SIG-M5 (cell line): ENCODE measurements around the gene TEP1.
A peak's percentile ranks its signal among the peaks of the same experiment; 100 is the strongest.
"Not testable (repeated sequence)": the region's sequence is repeated elsewhere in the genome, so short reads cannot be mapped to it uniquely, and the experiment has no call there.

Source experiments
- DNase-seq: peaks from one replicate; lab custom pipeline; 2025; lab: John Stamatoyannopoulos, UW

The TEP1 gene

GRCh38 chr14:20412876-20413743 is at the start of gene TEP1:
Gene TEP1 (minus strand): TSS chr14:20413501. CDS start chr14:20408439, 5,062 bp downstream.
- DNase-seq: peak; percentile 11

DNA sequence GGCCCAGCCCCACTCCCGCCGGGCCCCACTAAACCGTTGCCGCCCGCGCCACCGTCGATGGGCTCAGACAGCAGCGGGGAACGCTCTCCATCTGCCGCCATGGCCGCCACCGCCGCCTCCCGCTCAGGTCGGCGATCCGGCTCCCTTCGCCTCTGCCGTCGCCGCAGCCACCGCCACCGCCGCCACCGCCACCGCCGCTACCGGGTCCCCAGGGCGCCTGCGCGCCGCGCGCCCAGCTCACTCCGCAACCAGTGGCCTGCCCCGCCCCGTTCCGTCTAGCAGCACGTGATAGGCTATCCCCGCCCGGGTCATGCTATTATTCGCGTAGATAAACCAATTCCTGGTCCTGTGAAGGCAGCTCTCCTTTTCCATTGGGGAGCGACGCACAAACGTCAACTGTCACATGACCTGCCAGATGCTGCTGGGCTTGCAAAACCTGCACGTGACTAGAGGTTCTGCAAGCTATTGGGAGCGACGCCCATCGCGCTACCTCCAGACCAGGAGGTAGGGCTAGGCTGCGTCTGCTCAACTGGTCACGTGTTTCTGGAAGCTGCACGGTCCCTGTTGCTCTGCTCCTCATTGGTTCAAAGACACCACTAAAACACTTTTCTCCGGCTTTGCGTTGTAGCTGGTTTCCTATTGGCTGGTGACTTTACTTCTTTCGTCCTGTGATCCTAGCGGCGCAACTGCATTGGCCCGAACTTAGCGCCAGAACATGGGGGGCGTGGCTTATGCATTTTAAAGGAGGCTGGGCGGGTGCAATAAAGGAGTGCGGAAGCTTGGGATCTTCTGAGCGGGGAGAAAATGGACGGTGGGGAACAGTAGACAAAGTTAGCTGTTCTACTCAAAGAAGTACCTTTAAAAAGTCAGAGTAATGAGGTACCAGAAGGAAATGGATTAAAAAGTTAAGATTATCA is 48.2 kb upstream of the TEP1 start, which contains the start of gene PIP4P1:
Gene PIP4P1 (minus strand): TSS at position 210 of the 917 bp plus-strand sequence. CDS start 109 bp downstream, at position 101.
- peak; percentile 100 for DNase-seq

GRCh38 chr14:20460458-20461224 is 47.3 kb upstream of the TEP1 start:
- no peak for DNase-seq

DNA sequence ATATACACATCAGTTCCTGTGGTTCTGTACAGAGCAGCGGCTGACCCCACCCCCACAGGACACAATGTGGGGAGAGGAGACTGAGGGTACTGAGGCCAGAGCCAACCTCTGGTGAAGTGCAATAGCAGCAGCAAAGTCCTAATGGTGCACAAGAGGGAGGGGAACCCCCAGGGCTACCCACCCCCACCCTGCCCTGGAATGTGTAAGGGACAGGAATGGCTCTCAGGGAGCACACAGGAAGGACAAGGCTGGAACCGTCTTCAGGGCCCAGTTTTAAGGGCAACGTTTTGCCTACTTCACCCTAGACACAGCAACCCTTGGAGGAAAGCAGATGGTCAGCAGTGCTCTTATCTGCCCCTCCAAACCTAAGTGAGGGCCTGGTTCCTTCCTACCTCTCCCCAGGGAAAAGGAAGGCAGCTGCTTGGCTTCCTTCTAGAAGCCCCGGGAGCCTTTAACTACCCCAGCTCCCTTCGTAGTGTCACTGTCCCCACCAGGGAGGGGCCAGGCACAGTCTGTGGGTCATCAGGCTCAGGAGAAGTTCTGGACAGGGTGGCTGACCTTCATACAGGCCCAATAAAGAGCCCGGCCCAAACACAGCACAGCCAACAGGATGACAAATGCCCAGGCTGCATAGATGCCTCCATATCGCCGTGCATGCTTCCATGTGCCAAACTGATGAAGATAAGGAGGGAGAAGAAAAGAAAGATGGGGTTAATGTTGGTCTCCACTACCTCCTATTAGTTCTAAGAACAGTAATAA is 44.9 kb upstream of the TEP1 start:
- DNase-seq: no peak

DNA sequence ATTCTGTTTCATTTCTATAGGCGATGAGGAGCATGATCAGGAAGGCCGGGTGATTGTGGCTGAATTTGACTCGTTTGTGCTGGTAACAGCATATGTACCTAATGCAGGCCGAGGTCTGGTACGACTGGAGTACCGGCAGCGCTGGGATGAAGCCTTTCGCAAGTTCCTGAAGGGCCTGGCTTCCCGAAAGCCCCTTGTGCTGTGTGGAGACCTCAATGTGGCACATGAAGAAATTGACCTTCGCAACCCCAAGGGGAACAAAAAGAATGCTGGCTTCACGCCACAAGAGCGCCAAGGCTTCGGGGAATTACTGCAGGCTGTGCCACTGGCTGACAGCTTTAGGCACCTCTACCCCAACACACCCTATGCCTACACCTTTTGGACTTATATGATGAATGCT is 43.7 kb upstream of the TEP1 start:
- no peak for DNase-seq

- DNase-seq: peak; percentile 76
Measured at GRCh38 chr14:20455355-20456300, 42.3 kb upstream of the TEP1 start.

DNA sequence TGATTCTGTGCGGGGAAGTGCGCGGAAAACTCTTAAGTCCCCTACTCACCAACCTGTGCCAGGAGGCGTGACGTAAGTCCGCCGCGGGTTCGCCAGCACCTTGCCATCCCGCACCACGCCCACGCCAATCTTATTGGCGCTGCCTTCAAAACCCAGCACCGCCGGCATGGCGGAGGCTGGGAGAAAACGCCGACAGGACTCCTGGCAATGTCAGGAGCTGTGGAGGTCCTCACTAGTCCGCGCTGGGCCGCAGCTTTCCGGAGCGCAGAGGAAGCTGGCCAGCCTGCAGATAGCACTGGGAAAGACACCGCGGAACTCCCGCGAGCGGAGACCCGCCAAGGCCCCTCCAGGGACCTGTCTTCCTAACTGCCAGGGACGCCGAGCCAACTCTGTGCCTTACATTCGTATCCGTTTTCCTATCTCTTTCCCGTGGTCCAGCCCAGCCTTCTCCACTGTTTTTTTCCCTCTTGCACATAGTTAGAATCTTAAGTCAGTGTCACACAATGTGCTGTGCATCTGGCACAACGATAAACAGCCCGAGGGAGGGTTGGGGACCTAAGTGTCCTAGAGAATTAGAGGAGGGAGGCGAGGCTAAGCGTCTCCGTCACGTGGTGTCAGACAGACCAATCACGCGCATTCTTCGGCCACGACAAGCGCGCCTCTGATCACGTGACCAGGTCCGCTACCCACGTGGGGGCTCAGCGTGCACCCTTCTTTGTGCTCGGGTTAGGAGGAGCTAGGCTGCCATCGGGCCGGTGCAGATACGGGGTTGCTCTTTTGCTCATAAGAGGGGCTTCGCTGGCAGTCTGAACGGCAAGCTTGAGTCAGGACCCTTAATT is 41.4 kb upstream of the TEP1 start, which contains the start of the genes APEX1 and OSGEP:
Gene APEX1 (plus strand): TSS at position 711 of the 839 bp plus-strand sequence. CDS start 420 bp downstream, outside the sequence.
Gene OSGEP (minus strand): TSS at position 297 of the 839 bp plus-strand sequence. CDS start 129 bp downstream, at position 168.
- DNase-seq: peak; percentile 89

DNA sequence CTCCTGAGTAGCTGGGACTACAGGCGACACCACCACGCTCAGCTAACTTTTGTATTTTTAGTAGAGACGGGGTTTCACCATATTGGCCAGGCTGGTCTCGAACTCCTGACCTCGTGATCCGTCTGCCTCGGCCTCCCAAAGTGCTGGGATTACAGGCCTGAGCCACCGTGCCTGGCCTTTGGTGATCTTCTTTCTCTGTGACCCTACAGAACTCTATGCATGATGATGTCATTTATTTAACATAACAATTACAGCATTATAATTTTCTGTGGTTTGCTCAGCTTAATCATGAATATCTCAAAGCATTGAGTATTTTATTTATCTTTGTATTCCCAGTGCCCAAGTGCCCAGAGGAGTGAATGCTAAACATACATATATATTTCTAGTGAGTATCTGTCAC is 39.5 kb upstream of the TEP1 start:
- not testable (repeated sequence) for DNase-seq

GRCh38 chr14:20446889-20447288 is 33.6 kb upstream of the TEP1 start:
- DNase-seq: no peak

GRCh38 chr14:20443650-20444049 is 30.3 kb upstream of the TEP1 start:
- not testable (repeated sequence) for DNase-seq

DNA sequence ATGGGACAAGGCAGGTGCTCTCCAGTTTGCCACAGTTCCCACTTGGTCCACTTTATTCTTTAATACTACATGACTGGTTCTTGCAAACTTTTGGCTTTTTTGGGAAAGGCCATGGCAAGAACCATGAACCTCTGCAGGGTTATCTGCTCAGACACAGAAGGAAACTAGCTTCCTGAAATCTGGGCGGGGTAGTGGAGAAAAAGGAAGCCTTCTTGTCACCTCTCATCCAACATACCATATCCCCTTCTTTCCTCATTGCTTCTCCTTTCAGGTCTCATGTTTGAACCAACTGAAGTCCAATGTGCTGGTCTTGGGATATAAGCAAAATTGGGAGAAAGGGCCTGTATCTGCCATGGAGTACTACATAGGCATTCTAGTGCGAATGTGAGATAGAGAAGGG is 28.2 kb upstream of the TEP1 start:
- no peak for DNase-seq

DNA sequence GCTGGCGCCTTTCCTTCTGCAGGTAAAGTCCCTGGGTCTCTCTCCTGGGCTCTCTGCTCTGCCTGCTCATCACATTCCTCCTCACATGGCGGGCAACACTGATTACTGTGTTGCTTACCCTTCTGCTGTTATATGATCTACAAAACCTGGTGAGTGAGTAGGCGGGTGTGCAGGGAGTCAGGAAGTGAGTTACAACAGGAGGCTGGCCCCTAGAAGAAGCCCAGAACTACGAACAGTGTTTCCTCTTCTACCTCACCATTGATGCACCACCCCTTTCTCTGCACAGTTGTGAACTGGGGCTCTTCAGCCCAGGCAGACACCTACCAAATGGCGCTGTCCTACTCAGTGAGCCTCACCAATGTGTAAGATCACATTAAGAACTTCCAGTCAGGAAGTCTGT is 27.6 kb upstream of the TEP1 start:
- DNase-seq: no peak

- no peak for DNase-seq
Measured at GRCh38 chr14:20440465-20440864, 27.2 kb upstream of the TEP1 start.

- DNase-seq: no peak
Measured at GRCh38 chr14:20438664-20439063, 25.4 kb upstream of the TEP1 start.

DNA sequence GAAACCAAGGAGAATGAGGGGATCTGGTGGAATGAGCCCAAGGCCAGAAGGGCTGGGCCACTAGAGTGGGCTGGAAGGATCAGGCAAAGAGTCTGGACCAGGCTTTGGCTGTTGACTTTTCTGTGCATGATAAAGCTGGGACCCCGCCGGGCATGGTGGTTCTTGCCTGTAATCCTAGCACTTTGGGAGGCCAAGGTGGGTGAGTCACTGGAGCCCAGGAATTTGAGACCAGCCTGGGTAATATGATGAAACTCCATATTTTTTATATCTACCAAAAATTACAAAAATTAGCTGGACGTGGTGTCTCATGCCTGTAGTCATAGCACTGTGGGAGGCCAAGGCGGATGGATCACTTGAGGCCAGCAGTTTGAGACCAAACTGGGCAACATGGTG is 23.1 kb upstream of the TEP1 start:
- no peak for DNase-seq

DNA sequence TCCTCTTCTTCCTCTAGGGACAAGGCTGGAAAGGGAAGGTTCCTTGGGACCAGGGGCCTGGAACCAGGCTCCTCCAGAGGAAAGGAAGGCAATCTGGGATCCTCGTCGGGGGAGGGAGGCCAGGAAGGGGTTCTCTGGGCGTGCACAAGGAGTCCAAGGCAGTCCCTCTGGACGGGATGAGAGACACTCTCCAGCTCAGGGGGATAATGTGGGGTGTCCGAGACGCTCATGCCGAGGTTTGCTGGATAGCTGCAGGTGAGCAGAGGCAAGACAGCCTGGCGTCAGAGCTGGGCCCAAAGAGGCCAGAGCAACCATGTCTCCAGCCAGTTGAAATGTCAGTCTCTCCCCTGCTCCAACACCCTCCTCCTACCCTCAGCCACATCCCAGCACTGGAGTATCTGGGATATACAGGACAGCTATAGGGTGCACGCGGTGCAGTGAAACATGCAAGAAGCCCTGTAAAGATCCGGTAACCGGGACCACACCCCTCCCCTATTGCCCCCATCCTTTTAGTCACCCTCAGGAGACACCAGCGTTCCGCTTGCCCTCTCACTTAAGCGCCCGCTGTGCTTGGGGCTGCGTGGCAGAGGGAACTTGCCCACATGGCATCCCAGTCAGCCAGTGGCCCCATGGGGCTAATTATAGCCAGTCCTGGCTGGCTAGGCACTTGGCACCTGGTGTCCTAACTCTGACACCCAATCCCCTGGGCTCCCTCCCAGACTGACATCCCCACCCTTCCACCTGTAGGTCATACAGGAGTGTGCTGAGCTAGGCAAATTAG is 22.5 kb upstream of the TEP1 start, which contains the start of gene KLHL33:
Gene KLHL33 (minus strand): TSS at position 585 of the 781 bp plus-strand sequence. CDS start 355 bp downstream, at position 230.
- no peak for DNase-seq

- DNase-seq: no peak
Measured at GRCh38 chr14:20434701-20435581, 21.6 kb upstream of the TEP1 start.
